Measurements from ENCODE around the gene NPAS3.

The NPAS3 gene

DNA sequence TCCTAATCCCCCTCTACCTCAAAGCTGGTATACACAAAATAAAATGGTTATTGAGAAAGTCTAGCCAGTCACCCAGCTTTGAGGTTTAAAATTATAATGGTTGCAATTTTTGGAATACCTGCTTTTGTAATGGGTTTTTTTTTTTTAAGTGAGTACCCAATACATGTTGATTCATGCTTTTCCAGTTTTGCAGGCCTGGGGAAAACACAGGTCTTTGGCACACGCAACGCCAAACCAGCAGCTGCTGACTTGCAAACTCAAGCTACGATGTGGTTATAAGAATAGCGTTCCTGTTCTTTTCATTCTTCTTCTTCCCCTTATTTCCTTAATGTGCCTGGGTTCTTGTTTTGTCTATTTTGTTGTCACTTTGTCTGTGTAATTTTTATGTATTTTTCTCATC, 779.2 kb downstream of the NPAS3 start:
- no peak for DNase-seq (ENCODE audit: low read depth)

DNA sequence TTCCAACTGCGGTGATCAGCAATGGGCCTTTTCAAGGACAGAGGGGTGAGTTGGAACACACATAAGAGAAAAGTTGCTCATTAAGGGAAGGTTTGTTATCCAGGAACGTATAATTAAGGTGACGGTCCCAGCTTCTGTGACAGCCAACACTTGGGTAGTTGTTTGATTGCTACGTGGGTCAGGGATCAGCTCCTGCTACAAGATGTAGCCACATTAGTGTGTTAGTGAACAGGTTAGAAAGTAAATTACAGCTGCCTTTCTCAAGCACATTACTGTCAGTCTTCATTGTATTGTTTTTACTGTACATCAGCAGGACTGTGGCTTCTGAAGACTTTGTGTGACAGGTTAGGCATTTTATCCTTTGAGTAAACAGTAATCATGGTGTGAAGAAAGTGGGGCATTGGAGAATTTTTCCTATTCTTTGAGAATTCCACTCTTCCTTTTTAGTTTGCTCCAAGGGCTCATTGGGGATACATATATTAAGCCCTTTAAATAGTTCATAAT, 781.7 kb downstream of the NPAS3 start:
- no peak for DNase-seq (ENCODE audit: low read depth)

DNA sequence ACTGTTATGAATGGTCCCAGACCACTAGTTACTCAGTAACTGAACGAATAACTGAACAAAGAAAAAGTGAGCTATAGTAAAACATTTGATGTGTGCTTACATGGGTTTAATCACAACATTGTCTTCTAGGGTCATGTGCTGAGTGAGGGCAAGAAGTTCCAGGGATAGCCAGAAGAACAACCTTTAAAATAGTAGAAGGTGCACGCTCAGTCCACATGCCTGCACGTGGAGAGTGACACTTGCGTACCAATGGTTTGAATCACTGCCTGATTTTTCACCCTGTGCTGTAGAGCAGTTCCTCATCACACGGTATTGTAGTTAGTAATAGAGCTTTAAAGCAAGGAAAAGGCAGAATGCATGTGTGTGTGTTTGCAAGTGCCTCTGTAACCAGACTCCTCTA, 788.0 kb downstream of the NPAS3 start:
- DNase-seq (ENCODE audit: low read depth) = no peak

DNA sequence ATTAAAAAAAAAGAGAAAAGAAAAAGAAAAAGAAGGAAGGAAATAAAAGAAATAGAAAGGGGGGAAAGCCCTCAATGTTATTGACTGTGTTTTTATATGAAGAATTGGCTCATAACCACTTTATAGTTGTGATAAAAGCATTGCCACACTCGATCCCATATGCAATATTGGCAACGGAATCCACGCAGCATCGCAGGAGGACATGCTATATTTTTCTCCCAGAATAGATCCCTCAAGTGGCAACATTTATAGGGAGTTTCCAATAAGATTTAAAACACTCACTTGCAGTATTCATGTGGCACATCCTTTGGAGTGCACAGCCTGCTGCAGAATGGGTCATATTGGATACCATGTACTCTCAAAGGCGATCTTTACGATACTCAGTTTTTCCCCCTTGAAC, 788.9 kb downstream of the NPAS3 start:
- no peak for DNase-seq (ENCODE audit: low read depth)

DNA sequence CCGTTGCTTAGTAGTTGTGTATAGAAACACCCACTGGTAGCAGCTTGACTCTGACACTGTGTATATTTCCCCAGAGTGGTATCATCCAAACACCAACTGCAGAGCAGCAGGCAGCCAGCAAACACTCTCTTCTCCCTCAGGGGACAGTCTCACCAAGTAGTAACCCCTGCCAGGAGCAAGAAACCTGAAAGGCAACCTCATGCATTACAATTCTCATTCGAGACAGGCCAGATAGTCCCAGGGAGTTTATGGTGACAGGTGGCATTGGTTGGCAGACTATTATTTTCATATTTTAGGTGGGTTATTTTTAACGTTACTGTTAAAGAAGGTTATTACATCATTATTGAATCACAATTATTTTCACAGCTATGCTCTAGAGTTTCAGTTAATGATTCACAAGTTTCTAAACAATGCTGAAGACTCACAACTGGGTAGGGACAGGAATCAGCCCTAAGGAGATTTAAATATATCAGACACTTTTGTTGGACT, 789.4 kb downstream of the NPAS3 start:
- DNase-seq (ENCODE audit: low read depth) = no peak

DNA sequence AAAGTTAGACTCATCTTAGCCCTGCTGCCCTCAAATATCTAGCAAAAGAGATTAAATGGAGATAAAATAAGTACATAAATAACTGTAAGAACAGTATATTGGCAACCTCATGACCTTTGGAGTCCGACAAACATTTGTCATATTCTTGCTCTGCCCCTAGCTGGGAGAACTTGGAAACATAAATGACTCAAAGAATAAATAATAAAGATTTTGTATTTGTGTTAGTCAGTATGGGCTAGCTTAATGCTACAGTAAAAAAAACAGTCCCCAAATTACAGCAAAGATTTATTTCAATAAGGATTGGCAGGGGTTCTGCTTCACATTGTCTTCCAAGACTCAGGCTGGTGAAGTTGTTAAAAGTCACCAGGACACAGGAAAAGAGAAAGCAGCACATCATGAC, 791.5 kb downstream of the NPAS3 start:
- DNase-seq (ENCODE audit: low read depth) = no peak

DNA sequence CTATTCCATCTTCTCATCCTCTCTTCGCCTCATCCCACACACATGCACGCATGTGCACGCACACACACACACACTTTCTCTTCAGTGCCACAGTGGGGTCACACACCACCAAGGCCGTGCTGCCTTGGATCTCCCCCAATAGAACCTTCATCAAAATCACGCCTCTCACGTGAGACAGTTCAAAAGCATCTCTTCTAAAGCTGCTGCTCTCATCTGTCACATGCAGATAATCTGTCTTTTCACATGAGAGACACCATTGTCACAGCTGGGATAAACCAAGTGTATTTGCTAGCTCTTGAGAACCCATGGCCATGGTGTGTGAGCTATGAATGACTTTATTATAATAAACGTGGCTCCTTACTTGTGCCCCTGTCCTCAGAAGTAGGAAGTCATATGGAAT, 793.5 kb downstream of the NPAS3 start:
- no peak for DNase-seq (ENCODE audit: low read depth)

DNA sequence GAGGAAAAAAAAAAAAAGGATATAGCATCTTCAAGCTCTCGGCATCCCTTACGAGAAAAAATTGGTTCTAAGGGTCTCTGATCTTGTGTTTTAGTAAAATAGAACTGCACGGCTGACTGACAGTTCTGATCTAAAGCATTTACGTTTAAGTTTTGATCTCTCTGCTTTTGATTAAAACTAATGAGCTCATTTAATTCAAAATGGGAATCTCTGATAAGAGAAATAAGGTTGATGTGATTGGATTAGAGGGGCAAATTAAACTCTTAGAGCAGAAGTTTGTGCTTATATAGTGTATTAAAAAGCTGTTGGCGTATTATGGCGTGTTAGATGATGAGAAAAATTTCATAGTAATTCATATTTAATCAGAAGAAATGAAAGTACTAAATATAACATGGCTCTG, 794.6 kb downstream of the NPAS3 start:
- DNase-seq (ENCODE audit: low read depth) = no peak

DNA sequence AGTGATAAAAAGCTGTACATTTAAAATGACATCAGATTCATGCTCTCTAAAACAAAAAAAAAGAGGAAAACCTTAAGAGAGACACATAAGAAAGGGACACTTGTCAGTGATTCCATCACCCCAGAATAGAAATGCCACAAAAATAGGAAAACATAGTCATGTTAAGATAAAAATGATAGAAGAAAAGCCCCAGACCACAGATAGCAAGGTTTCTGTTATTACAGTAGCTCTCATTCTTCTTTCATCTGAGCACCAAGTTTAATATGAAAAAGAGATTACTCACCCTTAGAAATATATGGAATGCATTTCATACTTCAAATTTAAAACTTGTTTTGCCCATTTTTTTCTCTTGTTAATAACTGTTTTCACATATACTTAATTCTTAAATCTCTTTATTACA, 795.0 kb downstream of the NPAS3 start:
- no peak for DNase-seq (ENCODE audit: low read depth)

DNA sequence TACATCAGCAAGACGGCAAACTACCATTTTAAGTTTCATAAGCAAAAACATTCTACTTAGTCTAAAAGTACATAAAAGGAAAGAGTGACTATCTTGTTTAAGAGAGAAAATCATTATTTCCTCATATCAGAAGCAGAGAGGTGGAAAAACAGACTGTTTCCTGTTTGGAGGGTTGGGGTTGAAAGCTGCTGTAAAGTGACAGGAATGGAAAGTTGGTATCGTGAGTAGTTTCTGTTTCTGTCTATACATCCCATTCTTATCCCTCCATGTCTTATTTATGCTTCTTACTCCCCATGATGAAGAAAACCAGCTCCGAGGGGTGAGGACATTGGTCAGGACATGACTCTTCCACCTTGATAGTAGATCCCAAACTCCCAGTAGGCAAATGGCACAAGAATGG, 795.7 kb downstream of the NPAS3 start:
- DNase-seq (ENCODE audit: low read depth) = no peak

DNA sequence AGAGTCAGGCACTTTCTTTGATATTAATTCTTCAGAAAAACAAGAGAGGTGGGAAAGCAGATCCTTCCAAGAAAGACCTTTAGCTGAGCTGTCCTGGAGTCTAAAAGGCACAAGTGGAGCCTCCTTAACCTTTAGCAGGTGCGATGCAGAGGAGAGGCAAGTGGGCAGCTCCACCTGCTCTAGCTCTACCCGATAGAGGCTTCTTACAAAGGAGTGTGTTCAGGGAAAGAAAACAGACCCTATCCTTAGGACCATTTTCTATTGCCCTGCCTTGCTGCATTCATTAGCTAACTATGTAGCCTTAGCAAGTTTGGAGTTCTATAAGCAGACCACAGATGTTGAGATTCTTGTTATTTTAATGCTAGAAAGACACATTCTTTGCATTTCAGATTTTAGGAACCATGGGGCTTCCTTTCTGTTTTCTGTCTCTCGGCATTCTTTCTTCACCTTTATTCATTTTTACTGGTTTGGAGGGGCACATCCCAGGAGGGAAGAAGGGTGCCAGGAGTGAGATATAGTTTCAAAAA, 797.7 kb downstream of the NPAS3 start:
- no peak for DNase-seq (ENCODE audit: low read depth)

DNA sequence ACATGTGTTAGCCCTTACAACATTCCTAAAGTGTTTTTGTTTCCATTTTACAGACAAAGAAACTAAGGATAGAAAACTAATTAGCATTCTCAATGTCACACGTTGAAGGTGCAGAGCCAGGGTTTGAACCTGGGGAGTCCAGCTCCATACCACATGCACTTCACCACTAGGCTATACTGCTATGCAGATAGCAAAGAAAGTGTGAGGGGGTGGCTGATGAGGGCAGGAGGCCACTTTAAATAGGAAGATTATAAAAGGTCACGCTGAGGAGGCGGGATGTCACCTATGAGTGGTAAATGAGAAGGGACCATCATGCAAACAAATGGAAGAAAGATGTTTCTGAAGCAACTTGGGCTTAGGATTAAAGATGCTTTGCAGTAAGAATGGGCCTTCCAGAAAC, 798.3 kb downstream of the NPAS3 start:
- no peak for DNase-seq (ENCODE audit: low read depth)

DNA sequence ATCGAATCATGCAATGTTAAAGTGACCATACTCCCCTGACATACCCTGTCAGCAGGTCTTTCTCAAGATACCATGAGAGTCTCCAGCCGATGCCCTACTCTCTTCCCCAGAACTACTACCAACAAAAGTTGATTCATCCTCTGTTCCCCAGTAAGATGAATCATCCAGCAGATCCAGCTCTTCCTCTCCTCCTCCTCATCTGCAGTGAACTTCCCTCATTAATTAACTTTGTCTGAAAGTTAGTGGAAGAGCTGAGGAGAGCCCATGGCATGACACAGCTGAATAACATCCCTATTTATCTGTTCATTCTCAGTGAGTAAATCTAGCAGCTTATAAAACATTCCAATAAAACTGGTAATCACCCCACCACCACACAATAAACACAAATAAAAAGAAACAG, 798.8 kb downstream of the NPAS3 start:
- no peak for DNase-seq (ENCODE audit: low read depth)

DNA sequence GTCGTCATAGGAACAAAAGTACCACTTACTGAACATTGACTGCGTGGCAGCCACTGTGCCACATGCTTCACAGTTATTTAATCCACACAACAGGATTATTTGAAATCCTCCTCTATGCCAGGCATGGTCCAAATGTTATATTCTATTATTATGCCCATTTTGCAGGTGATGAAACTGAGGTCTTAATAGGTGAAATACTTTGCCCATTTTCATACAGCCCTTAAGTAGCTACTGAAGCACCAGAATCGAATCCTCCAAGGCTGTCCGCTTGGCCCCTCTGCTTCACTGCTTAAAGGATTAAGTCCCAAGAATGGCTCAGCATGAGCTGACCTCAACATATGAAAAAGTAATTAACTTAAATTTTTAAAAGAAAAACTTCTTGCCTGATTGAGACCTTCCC, 799.4 kb downstream of the NPAS3 start:
- DNase-seq (ENCODE audit: low read depth) = no peak

DNA sequence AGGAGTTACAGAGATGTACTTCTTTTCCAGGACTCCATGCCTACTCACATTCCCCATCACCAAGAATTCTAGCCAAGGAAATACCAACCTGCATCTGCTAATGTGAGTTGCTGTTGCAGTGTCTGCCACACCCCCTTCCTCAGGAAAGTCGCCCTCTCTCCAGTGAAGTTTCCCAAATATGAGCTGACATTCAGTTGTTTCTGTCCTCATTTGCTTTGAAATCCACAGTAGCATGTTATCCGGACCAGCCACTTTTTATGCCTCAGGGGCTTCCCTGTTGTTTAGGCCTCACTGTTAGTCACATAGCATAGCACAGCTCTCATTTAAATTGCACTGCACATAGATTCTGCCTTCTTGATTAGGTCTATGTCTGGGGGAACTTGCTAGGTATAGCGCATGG, 799.8 kb downstream of the NPAS3 start:
- no peak for DNase-seq (ENCODE audit: low read depth)

DNA sequence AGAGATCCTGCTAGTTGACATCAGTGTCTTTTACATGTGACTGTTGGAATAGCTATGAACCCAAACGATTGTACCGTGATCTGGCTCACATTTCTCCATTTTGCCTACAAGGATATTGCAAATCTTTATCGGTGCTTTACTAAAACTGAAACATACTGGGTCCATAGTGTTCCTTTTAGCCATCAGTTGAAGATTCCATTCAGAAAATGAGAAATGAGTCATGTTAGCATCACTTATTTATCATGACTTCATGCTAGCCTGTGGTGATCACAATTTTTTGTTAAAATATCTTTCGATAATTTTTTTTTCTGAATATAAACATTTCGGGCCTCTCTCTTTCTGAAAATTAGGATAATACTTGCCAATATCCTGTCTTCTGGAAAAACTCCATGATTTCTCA, 801.9 kb downstream of the NPAS3 start:
- DNase-seq (ENCODE audit: low read depth) = no peak

DNA sequence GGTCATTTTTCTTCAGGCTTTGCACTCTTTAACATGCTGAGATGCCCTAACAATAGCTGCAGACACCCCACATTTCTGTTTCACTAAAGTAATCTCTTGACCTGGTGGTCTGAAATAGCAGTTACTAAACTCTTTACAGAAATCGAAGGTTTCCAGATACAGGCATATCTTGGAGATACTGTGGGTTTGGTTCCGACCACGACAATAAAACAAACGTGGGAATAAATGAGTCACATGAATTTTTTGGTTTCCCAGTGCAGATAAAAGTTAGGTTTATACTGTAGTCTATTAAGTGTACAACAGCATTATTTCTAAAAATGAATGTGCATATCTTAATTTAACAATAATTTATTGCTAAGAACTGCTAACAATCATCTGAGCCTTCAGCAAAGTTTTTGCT, 803.5 kb downstream of the NPAS3 start:
- no peak for DNase-seq (ENCODE audit: low read depth)

DNA sequence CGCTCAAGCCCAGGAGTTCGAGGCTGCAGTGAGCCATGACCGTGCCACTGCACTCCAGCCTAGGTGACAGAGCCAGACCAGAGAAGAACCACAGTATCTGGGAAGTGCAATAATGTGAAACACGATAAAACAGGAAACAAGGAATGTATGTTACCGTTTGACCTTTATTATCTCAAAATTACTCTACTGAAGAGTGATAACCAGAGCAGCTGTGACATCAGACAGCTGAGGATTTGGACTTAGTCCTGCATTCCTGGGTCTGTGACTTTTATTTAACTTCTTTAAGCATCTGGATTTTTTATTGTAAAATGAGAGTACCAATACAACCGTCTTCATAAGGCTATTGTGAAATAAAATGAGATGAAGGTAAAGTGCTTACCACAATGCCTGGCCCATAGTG, 806.5 kb downstream of the NPAS3 start:
- no peak for DNase-seq (ENCODE audit: low read depth)

DNA sequence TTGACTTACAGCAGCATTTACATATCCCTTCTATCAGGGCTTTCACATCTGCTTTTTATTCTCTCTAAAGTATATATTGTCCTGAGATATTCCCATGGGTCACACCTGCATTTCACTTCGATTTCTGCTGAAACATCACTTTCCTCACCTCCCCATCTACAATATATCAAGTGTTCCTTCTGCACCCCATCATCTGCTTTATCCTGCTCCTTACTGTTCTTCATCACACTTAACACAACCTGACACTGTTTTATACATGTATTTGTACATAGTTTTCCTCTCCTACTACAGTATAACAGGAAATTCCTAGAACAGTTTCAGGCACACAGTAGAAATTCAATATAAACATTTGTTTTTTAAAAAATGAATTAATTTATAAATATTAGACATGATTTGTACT, 809.1 kb downstream of the NPAS3 start:
- DNase-seq (ENCODE audit: low read depth) = no peak

DNA sequence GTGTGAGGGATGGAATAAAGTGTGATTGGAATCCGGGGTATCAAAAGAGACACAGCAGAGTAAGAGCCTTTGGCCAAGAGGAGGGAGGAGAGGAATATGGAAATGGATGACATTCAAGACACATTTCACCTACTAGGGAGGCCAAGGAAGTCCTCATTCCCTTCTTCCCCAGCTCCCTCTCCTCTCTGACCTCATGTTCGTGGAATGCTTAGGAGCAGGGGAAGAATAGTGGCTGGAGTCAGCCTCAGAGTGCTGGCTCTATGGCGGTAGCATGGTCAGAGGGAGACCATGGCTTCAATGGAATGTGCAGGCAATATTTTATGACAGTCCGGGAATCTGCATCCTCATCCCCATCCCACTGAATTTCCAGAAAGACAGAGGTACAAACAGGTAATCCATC, 815.6 kb downstream of the NPAS3 start:
- DNase-seq (ENCODE audit: low read depth) = no peak

DNA sequence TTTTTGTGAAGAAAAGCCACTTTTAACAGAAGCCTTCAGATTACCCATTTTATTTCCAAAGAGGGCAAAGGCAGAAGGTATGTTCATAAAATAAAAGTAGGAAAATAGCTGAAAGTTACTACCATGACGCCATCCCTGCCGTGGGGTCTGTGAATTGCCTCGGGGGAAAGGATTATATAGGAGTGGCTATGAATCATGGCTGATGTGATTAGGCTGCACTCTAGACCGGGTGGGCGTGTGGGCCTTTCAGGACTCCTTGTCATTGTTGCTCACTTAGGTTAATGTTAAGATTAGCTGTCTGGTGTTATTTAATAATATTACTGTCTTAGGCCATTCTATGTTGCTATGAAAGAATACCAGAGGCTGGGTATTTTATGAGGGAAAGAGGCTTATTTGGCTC, 816.7 kb downstream of the NPAS3 start:
- DNase-seq (ENCODE audit: low read depth) = no peak

DNA sequence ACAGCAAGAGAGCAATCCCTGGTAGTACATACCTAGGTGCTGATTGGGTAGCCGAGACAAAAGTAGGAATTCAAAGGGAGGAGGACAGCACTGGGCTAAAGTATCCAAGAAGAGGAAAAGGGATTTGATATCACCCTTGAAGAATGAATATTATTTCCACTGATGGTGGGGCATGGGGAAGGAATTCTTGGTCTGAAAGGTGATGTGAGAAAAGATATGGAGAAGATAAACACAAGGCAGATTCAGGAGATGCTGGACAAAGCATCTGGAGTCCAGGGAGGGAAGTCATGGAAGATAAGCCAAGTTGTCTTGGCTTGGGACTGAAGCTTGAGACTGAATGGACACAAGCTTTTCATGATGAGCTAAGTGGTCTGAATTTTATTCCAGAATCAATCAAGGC, 818.2 kb downstream of the NPAS3 start:
- no peak for DNase-seq (ENCODE audit: low read depth)

DNA sequence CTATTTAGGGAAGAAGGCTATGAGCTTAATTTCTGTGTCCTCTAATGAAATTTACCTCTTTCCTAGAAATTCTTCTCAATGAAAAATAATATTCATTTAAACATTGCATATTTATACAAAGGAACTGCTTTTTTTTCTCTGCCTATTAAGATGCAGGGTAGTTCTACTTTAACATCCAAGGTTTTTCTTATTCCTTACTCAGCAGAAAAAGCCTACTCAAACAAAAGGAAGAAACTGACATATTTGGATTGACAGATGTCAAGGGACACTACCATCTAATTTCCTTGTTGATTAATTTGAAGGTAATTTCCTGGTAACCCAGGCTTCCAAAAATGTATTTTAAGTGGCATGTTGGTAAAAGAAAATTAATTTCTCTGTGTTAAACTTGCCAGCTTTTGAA, 819.9 kb downstream of the NPAS3 start:
- DNase-seq (ENCODE audit: low read depth) = no peak

DNA sequence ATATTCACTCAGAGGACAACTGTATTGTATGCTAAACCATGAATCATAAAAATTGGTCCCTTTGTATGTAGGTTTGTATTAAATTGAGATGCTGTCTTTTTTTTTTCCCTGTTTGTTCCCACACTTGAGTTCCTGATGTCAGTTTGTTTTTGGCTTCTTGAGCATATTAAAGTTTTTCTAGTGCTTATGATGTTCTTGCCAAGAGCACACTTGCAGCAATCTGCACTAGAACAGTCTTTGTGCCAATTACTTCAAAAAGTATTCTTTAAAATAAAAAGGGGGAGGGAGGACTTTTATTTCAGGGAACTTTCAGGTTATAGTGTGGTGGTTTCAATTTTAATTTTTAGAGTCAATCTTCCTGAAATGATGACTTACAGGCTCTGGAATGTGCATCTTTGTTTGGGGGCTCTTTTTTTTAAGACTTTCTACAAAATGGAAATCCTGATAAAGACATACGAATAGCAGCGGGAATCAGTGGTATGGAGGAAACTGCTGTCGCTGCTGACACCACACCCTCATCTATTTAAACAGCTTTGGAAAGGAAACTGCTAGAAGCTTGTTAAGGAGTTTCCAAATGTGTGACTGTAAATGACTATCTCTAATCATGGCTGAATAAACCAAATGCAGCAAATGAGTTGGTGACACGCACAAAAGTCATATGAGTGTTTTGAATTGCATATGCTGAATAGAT, 823.6 kb downstream of the NPAS3 start:
- DNase-seq (ENCODE audit: low read depth) = no peak
